ENCODE data around the gene CFAP20DC. TPM values are rescaled to one million over a fixed set of nuclear protein-coding genes. Genes with fewer than 3 reads are reported as not detected.

Gene CFAP20DC
- total and polyA plus RNA-seq, 10 of the 15 experiments (the other 5 are each of a cell fraction or from before 2014, with no cell fraction given) = 0.53 to 11.6 (median 2.0) TPM

GRCh38 chr3:58719684-58720083 lies 330.1 kb downstream of the CFAP20DC start (continued):
- TF ChIP-seq ZBTB40 (IDR thresholded peaks at IDR 0.05; ENCODE audit: borderline replicate concordance) (no peak), YY1 (IDR thresholded peaks at IDR 0.05; ENCODE audit: low read depth, low read length) (no peak)

- H3K4me1 ChIP-seq (ENCODE audit: control insufficient read depth, insufficient read depth, low read length) = no peaks in the 10 kb centered on the region
- no peak overlapping the region for H3K27ac ChIP-seq (ENCODE audit: control insufficient read depth, insufficient read depth)
- ATAC-seq (no peak), FAIRE-seq (no peak), DNase-seq (ENCODE audit: low read depth, low spot score) (no peak)
- BruUV-seq (replicated peaks) = no TSS peak
- H3K4me3 ChIP-seq = no peak overlapping the region
- H3K36me3 ChIP-seq (ENCODE audit: control insufficient read depth in 2 of 2, insufficient read depth in 2 of 2, low read length in 1 of 2) = no peaks in the 10 kb centered on the region
- H3K9me3 ChIP-seq (replicated peaks; ENCODE audit: control insufficient read depth, insufficient read depth, low read length) = no peaks in the 10 kb centered on the region
- SMC1A ChIA-PET (ENCODE audit: uncharacterized antibody, unreplicated experiment) = no interaction called here
- H4K20me1 ChIP-seq (ENCODE audit: control insufficient read depth, insufficient read depth) = no peaks in the 10 kb centered on the region
- WGBS (ENCODE audit: insufficient coverage, insufficient replicate concordance, low lambda C conversion rate, missing lambda C conversion rate) = 25% methylated on average over 3 of the region's 3 CpGs
- no peak overlapping the region for H3K4me2 ChIP-seq (ENCODE audit: control insufficient read depth, insufficient read depth)
- TF ChIP-seq BRCA1 (IDR thresholded peaks at IDR 0.05; ENCODE audit: low read depth, low read length) = no peak
- no peak for TF ChIP-seq JUNB (IDR thresholded peaks at IDR 0.05)
- no peak for TF ChIP-seq NFXL1 (IDR thresholded peaks at IDR 0.05; ENCODE audit: borderline replicate concordance)
- H3K79me2 ChIP-seq (ENCODE audit: control insufficient read depth, insufficient read depth, low read length) = no peaks in the 10 kb centered on the region
- CTCF ChIA-PET = no interaction called here
- POLR2A ChIA-PET = no interaction called here
- intact Hi-C loops (cut with micrococcal nuclease; ENCODE audit: unreplicated experiment) (no loop called here), in situ Hi-C loops (cut with MboI) (no loop called here)
- RAD21 ChIA-PET (ENCODE audit: unreplicated experiment) = no interaction called here
- no peaks in the 10 kb centered on the region for H3K27me3 ChIP-seq (replicated peaks in 1 of 2; ENCODE audit: control insufficient read depth in 2 of 2, insufficient read depth in 2 of 2, low read length in 1 of 2)
- H2AFZ ChIP-seq (ENCODE audit: control insufficient read depth, low read depth, low read length) = no peak overlapping the region
- no peak overlapping the region for H3K9ac ChIP-seq (ENCODE audit: control insufficient read depth, insufficient read depth, low read length)
Measured at GRCh38 chr3:58713715-58714401, 336.0 kb downstream of the CFAP20DC start.
